Adrenal gland (tissue), 19 donors: ENCODE data around the gene PTX3. TPM values are rescaled to one million over a fixed set of nuclear protein-coding genes. Genes with fewer than 3 reads are reported as not detected.

ENCODE experiments used
- DNase-seq, 7 donors: peaks; one replicate each; pipeline ENCODE4 v3.0.0-alpha.2; 2019 to 2020
- H3K27ac ChIP-seq, 5 donors: fragments of 200-600 bp; sonication (generic) in 4 of 5; 1 replicate in 3 of 5; 2 replicates in 2 of 5; pipeline versions ENCODE4 v1.5.1 to v1.8.0; 2016 to 2020; ENCODE audit warnings: mild to moderate bottlenecking in 1 of 5
- H3K27me3 ChIP-seq: fragments of 200-600 bp; 2 replicates; pipeline ENCODE4 v1.8.0; 2021
- H3K36me3 ChIP-seq, 2 donors: fragments of 200-600 bp; replicated peaks in 1 of 2; 1 replicate in 1 of 2; 2 replicates in 1 of 2; pipeline versions ENCODE4 v1.5.1 to v1.8.0; 2018 to 2022
- H3K4me1 ChIP-seq, 2 donors: fragments of 200-600 bp; replicated peaks in 1 of 2; 1 replicate in 1 of 2; 2 replicates in 1 of 2; pipeline versions ENCODE4 v1.5.1 to v1.8.0; 2018 to 2021
- H3K4me3 ChIP-seq, 4 donors: fragments of 200-600 bp; sonication (generic) in 3 of 4; one replicate each; pipeline ENCODE4 v1.5.1; 2016 to 2018
- H3K9me3 ChIP-seq, 3 donors: fragments of 200-600 bp; sonication (generic) in 1 of 3; replicated peaks in 1 of 3; 1 replicate in 2 of 3; 2 replicates in 1 of 3; pipeline versions ENCODE4 v1.5.1 to v1.8.0; 2016 to 2021
- CTCF ChIP-seq, 6 experiments: fragments of 450-650 bp in 4 of 6; fragments of 200-600 bp in 2 of 6; sonication (generic) in 1 of 6; IDR thresholded peaks; 1 replicate in 5 of 6; 2 replicates in 1 of 6; pipeline versions ENCODE4 v1.5.1 to v1.8.0; 2016 to 2021; ENCODE audit warnings: antibody characterized with exemption in 6 of 6, mild to moderate bottlenecking in 2 of 6, moderate library complexity in 1 of 6
- POLR2A ChIP-seq, 2 donors: fragments of 450-650 bp; IDR thresholded peaks; one replicate each; pipeline ENCODE4 v1.6.1; 2017; ENCODE audit warnings: antibody characterized with exemption in 2 of 2, mild to moderate bottlenecking in 2 of 2, moderate library complexity in 1 of 2
- WGBS, 4 donors: extraction: QIAGEN DNeasy Blood & Tissue Kit in 2 of 4; methylation state at CpG; one replicate each; pipeline versions ENCODE4 v1.1.5 to v1.1.7; 2013 to 2017; 5-methylcytosine and 5-hydroxymethylcytosine counted together
- intact Hi-C, 2 donors: fragments of 100-400 bp; cut with DNase I; formaldehyde crosslinking; loops; one replicate each; pipeline versions ENCODE4 v1.14.1 to v1.15.0; 2022 to 2023
- long read RNA-seq, 10 donors: library from polyadenylated mRNA in 3 of 10; unstranded in 2 of 10; stranded (forward) in 1 of 10; transcript quantifications; one replicate each; pipeline ENCODE4 v2.0.0 and lab custom pipeline, GENCODE V29; 2021 to 2026
- polyA plus RNA-seq, 3 donors: library from polyadenylated mRNA; stranded (reverse); fragments of 200-250 nt in 2 of 3; fragments of 350-450 nt in 1 of 3; fragmentation: Illumina TruSeq in 1 of 3; extraction: RNeasy Lipid Tissue Mini Kit (QIAGEN cat#74804) in 1 of 3; gene quantifications; one replicate each; pipeline ENCODE4 v1.2.3, GENCODE V29; 2013 to 2014
- total RNA-seq, 9 donors: library from RNA; depleted of rRNA in 4 of 9; stranded (reverse); fragments of >200 nt in 4 of 9; fragments of 120-200 nt in 1 of 9; fragmentation: NEBNext Ultra II Directional in 1 of 9; extraction: Animal tissue kit (Norgen Biotek cat#: 25700) in 1 of 9; gene quantifications; one replicate each; pipeline versions ENCODE4 v1.1.0 to v1.2.4, GENCODE V29; 2013 to 2023
- donor health status: healthy with polysubstance abuse.
- donor health status: Bipolar disorder and iron deficiency.
- donor health status: DM: yes; HTN: yes; CAD: no.
- donor health status: DM: no; HTN: no; CAD: no.
- donor health status: DM: no; HTN: no; CAD: no.
- donor health status: DM: yes; HTN: yes; CAD: no.

The PTX3 gene
- total RNA-seq (10 to 100 TPM in 2 of 9 donors, 1 to 10 TPM in 5, under 1 TPM in 2; 0.12 to 21.8 (median 3.6) TPM), polyA plus RNA-seq (10 to 100 TPM in 1 of 3 donors, 1 to 10 TPM in 2; 1.1 to 10.9 (median 6.4) TPM)
- long read RNA-seq, donor 1 = 0 reads
- long read RNA-seq, donor 2 = 0 reads
- long read RNA-seq, donor 3 = 0 reads
- long read RNA-seq, donor 4, partial matches to known transcripts = 0 of 2 reads
- long read RNA-seq, donor 4, other reads (novel, unspliced or antisense) = 1 of 2 reads
- long read RNA-seq, donor 5, partial matches to known transcripts = 0 of 1 reads
- long read RNA-seq, donor 5, other reads (novel, unspliced or antisense) = 0 of 1 reads
- long read RNA-seq, donor 6 = 0 reads
- long read RNA-seq, donor 7, partial matches to known transcripts = 0 of 2 reads
- long read RNA-seq, donor 7, other reads (novel, unspliced or antisense) = 0 of 2 reads
- long read RNA-seq, donor 8 = 0 reads
- long read RNA-seq, donor 9 = 0 reads
- long read RNA-seq, donor 10, partial matches to known transcripts = 0 of 1 reads
- long read RNA-seq, donor 10, other reads (novel, unspliced or antisense) = 0 of 1 reads

GRCh38 chr3:157436583-157437291 lies at the start of gene PTX3:
Gene PTX3 (plus strand): TSS chr3:157436850. CDS start chr3:157436934, 84 bp downstream.
- TF ChIP-seq CTCF (IDR thresholded peaks at IDR 0.05) (no peak), POLR2A (IDR thresholded peaks at IDR 0.05) (no peak)
- DNase-seq = peak in 6 of 7 donors; percentile 16 to 35 (median 23)
- WGBS, 4 donors = 32 to 42% (median 37%) methylated on average over 15 of the region's 15 CpGs
- no peaks in the 10 kb centered on the region for H3K36me3 ChIP-seq
- H3K4me1 ChIP-seq = peaks cover 12 to 15% of the 10 kb centered on the region in 2 donors
- intact Hi-C loops = no loop called here
- H3K27ac ChIP-seq = no peak within 1 kb of the TSS
- peak within 1 kb of the TSS in 2 of 4 donors; percentile 10 to 66 for H3K4me3 ChIP-seq
- no peaks in the 10 kb centered on the region for H3K9me3 ChIP-seq
- H3K27me3 ChIP-seq = no peaks in the 10 kb centered on the region

GRCh38 chr3:157387708-157388435 lies 48.8 kb upstream of the PTX3 start:
- no peaks in the 10 kb centered on the region for H3K9me3 ChIP-seq
- peaks cover 0 to 8% of the 10 kb centered on the region in 2 donors for H3K4me1 ChIP-seq
- DNase-seq = no peak
- TF ChIP-seq CTCF (IDR thresholded peaks at IDR 0.05) (no peak), POLR2A (IDR thresholded peaks at IDR 0.05) (no peak)
- intact Hi-C loops = no loop called here
- no peak overlapping the region for H3K4me3 ChIP-seq
- H3K27me3 ChIP-seq = no peaks in the 10 kb centered on the region
- 50 to 88% (median 56%) methylated on average over 3 of the region's 3 CpGs for WGBS, 4 donors
- H3K36me3 ChIP-seq = no peaks in the 10 kb centered on the region
- no peak overlapping the region for H3K27ac ChIP-seq

GRCh38 chr3:157388976-157389375 lies 47.7 kb upstream of the PTX3 start:
- no peaks in the 10 kb centered on the region for H3K36me3 ChIP-seq
- no peak for DNase-seq
- TF ChIP-seq POLR2A (IDR thresholded peaks at IDR 0.05) (no peak), CTCF (IDR thresholded peaks at IDR 0.05) (no peak)
- peaks cover 0 to 8% of the 10 kb centered on the region in 2 donors for H3K4me1 ChIP-seq
- H3K9me3 ChIP-seq = no peaks in the 10 kb centered on the region
- H3K27me3 ChIP-seq = no peaks in the 10 kb centered on the region
- intact Hi-C loops = no loop called here
- no peak overlapping the region for H3K4me3 ChIP-seq
- H3K27ac ChIP-seq = no peak overlapping the region
